ENCODE data around the gene NENF. TPM values are rescaled to one million over a fixed set of nuclear protein-coding genes. Genes with fewer than 3 reads are reported as not detected.

NENF gene
- total RNA-seq, 2 donors from 2014 or later: 34.9 to 35.7 TPM

GRCh38 chr1:212451416-212452322, 18.9 kb downstream of the NENF start:
- Mint-ChIP-seq H3K27ac (no peak overlapping the region), H3K36me3 (no peaks in the 10 kb centered on the region), H3K9me3 (no peaks in the 10 kb centered on the region)
- ATAC-seq (no peak), DNase-seq (ENCODE audit: low spot score in 2 of 2) (no peak)

GRCh38 chr1:212452323-212453155, 19.8 kb downstream of the NENF start:
- Mint-ChIP-seq H3K9me3 (no peaks in the 10 kb centered on the region), H3K27ac (no peak overlapping the region), H3K36me3 (no peaks in the 10 kb centered on the region)
- ATAC-seq (no peak), DNase-seq (ENCODE audit: low spot score in 2 of 2) (no peak)

GRCh38 chr1:212453156-212453857, 20.6 kb downstream of the NENF start:
- ATAC-seq (no peak), DNase-seq (ENCODE audit: low spot score in 2 of 2) (no peak)
- no peaks in the 10 kb centered on the region for H3K9me3 Mint-ChIP-seq
- H3K36me3 Mint-ChIP-seq: no peaks in the 10 kb centered on the region
- H3K27ac Mint-ChIP-seq: no peak overlapping the region

GRCh38 chr1:212454741-212455140, 22.0 kb downstream of the NENF start:
- Mint-ChIP-seq H3K9me3 (no peaks in the 10 kb centered on the region), H3K36me3 (no peaks in the 10 kb centered on the region), H3K27ac (no peak overlapping the region)
- no peak for DNase-seq (ENCODE audit: low spot score in 2 of 2)
- ATAC-seq: no peak

GRCh38 chr1:212455401-212455800, 22.7 kb downstream of the NENF start:
- ATAC-seq: no peak
- H3K9me3 Mint-ChIP-seq: no peaks in the 10 kb centered on the region
- H3K36me3 Mint-ChIP-seq: no peaks in the 10 kb centered on the region
- no peak overlapping the region for H3K27ac Mint-ChIP-seq
- no peak for DNase-seq (ENCODE audit: low spot score in 2 of 2)

GRCh38 chr1:212455803-212456528, 23.2 kb downstream of the NENF start:
- Mint-ChIP-seq H3K27ac (no peak overlapping the region), H3K36me3 (no peaks in the 10 kb centered on the region), H3K9me3 (no peaks in the 10 kb centered on the region)
- peak; percentile 80 to 82 for ATAC-seq
- peak; percentile 75 to 90 for DNase-seq (ENCODE audit: low spot score in 2 of 2)

GRCh38 chr1:212457740-212458338, 25.1 kb downstream of the NENF start:
- Mint-ChIP-seq H3K27ac (peak overlapping the region in 1 of 2 donors; percentile 38), H3K36me3 (no peaks in the 10 kb centered on the region), H3K9me3 (no peaks in the 10 kb centered on the region)
- ATAC-seq: peak; percentile 28 to 42
- peak in 1 of 2 donors; percentile 85 for DNase-seq (ENCODE audit: low spot score in 2 of 2)

- H3K36me3 Mint-ChIP-seq: no peaks in the 10 kb centered on the region
- ATAC-seq (no peak), DNase-seq (ENCODE audit: low spot score in 2 of 2) (no peak)
- H3K27ac Mint-ChIP-seq: no peak overlapping the region
- H3K9me3 Mint-ChIP-seq: no peaks in the 10 kb centered on the region
Measured at GRCh38 chr1:212458817-212459216, 26.1 kb downstream of the NENF start.

GRCh38 chr1:212459656-212460055, 26.9 kb downstream of the NENF start:
- DNase-seq (ENCODE audit: low spot score in 2 of 2): no peak
- no peaks in the 10 kb centered on the region for H3K9me3 Mint-ChIP-seq

GRCh38 chr1:212460376-212460775, 27.7 kb downstream of the NENF start:
- Mint-ChIP-seq H3K9me3 (no peaks in the 10 kb centered on the region), H3K27ac (no peak overlapping the region), H3K36me3 (no peaks in the 10 kb centered on the region)
- ATAC-seq: no peak
- no peak for DNase-seq (ENCODE audit: low spot score in 2 of 2)

More at GRCh38 chr1:212459656-212460055, 26.9 kb downstream of the NENF start:
- H3K27ac Mint-ChIP-seq: no peak overlapping the region
- no peak for ATAC-seq
- no peaks in the 10 kb centered on the region for H3K36me3 Mint-ChIP-seq

- H3K27ac Mint-ChIP-seq: no peak overlapping the region
- ATAC-seq (no peak), DNase-seq (ENCODE audit: low spot score in 2 of 2) (no peak)
- no peaks in the 10 kb centered on the region for H3K9me3 Mint-ChIP-seq
- no peaks in the 10 kb centered on the region for H3K36me3 Mint-ChIP-seq
Measured at GRCh38 chr1:212461916-212462660, 29.4 kb downstream of the NENF start.

- no peaks in the 10 kb centered on the region for H3K36me3 Mint-ChIP-seq
- H3K9me3 Mint-ChIP-seq: no peaks in the 10 kb centered on the region
- no peak for ATAC-seq
- DNase-seq (ENCODE audit: low spot score in 2 of 2): no peak
- H3K27ac Mint-ChIP-seq: no peak overlapping the region
Measured at GRCh38 chr1:212463565-212464285, 31.0 kb downstream of the NENF start.

- Mint-ChIP-seq H3K9me3 (no peaks in the 10 kb centered on the region), H3K36me3 (no peaks in the 10 kb centered on the region), H3K27ac (no peak overlapping the region)
- ATAC-seq (no peak), DNase-seq (ENCODE audit: low spot score in 2 of 2) (no peak)
Measured at GRCh38 chr1:212465311-212465710, 32.6 kb downstream of the NENF start.

- H3K9me3 Mint-ChIP-seq: no peaks in the 10 kb centered on the region
- no peak for DNase-seq (ENCODE audit: low spot score in 2 of 2)
- H3K27ac Mint-ChIP-seq: no peak overlapping the region
- H3K36me3 Mint-ChIP-seq: no peaks in the 10 kb centered on the region
- no peak for ATAC-seq
Measured at GRCh38 chr1:212466437-212466836, 33.7 kb downstream of the NENF start.
